GM21381 (cell line): Measurements from ENCODE around the gene PNPLA3.
A peak's percentile ranks its signal among the peaks of the same experiment; 100 is the strongest.

Source experiments
- ATAC-seq: cut with Tn5 transposase; IDR thresholded peaks from one replicate; pipeline ENCODE4 v1.9.1; 2021; ENCODE audit warnings: mild to moderate bottlenecking, moderate library complexity; ENCODE audit not compliant: unreplicated experiment

Gene PNPLA3

DNA sequence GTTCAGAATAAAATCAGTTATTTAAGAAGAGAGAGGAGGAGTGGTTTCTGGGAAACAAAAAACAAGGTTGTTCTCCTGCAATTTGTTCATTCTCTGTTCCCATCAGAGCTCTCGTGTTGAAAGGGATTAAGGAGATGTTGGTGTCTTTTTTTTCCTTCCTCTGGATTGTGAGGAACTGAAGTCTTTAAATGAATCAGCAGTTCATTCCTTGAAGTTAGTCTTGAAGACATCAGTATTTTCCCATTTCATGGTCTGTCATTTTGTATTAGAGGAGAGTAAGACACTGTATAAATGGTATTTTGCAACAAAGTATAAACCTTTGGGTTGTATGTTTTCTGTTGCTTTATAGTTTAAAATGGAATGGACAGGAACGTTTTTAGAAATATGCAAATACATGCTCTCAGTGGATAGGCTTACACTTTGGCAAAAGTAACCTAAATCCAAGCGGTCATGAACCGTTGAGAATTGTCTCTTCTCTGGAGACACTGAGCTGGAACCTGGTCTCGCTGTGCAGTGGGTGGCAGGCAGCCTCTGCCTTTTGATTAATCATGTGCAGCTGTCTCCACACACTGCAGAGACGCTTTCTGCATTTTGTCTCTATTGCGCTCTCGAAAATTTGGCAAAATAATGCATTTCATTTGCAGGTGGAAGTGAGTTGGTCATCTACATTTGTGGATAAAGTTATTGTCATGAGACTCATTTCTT, 64.7 kb downstream of the PNPLA3 start:
- no peak for ATAC-seq

DNA sequence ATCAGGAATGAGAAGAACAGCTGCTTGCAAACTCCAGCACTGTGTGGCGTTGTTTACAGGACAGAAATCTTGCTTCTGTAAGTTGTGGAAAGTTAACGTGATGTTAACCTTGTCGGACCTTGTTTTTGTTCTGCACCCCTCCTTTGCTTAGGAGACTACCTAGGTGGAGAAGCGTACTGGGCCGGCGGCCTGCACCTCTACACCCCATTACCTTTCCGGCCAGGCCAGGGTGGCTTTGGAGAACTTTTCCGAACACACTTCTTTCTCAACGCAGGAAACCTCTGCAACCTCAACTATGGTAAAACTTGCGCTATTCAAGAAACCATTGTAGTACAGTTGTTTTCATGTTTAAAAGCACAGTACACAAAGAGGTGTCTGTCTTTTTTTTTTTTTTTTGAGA, 65.4 kb downstream of the PNPLA3 start:
- ATAC-seq, result no peak

GRCh38 chr22:43990044-43990443, 66.4 kb downstream of the PNPLA3 start:
- no peak for ATAC-seq

DNA sequence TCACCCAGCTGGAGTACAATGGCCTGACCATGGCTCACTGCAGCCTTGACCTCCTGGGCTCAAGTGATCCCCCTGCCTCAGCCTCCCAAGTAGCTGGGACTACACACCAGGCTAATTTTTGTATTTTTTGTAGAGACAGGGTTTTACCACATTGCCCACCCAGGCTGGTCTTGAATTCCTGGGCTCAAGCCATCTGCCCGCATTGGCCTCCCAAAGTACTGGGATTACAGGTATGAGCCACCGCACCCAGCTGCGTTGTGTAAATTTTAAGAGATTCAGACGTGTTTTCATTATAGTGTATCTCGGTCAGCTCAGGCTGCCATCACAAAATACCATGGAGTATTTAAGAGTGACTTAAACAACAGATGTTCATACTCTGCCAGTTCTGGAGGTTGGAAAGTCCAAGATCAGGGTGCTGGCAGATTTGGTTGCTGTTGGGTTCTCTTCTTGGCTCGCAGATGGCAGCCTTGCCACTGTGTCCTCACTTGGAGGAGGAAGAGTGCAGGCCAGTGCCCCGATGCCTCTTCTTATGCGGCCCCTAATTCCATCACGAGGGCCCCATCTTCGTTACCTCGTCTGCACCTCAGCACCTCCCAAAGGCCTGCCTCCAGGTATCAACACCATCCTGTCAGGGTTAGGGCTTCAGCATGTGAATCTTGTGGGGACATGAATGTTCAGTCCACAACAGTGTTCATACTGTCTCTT, 67.9 kb downstream of the PNPLA3 start:
- no peak for ATAC-seq

GRCh38 chr22:43992331-43992821, 68.8 kb downstream of the PNPLA3 start:
- ATAC-seq, result no peak

- no peak for ATAC-seq
These were observed 69.6 kb downstream of the PNPLA3 start for GRCh38 chr22:43993072-43993760.

- no peak for ATAC-seq
These were observed 70.4 kb downstream of the PNPLA3 start for GRCh38 chr22:43994006-43994405.

DNA sequence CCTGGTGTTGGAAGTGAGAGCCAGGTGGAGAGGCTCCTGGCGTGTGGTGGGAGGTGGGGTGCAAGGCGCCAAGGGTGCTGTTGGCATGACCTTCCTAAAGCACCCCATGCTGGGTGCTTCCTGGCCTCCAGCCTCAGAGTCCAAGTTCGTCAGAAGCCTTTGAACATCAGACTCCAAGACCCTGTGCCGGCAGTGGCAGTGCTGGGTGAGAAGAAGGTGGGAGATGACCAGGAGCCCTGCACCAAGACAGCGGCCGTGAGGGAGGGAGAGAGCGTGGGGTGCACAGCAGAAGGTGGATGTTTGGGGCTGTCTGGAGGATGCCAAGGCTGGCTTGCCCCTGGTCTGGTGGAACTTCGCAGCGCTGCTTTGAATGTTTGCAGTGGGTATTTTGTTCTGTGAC, 70.8 kb downstream of the PNPLA3 start:
- ATAC-seq, result no peak

- no peak for ATAC-seq
These were observed 71.6 kb downstream of the PNPLA3 start for GRCh38 chr22:43995057-43995685.

- ATAC-seq, result no peak
These were observed 72.2 kb downstream of the PNPLA3 start for GRCh38 chr22:43995798-43996169.

- peak; percentile 72 for ATAC-seq
These were observed 72.8 kb downstream of the PNPLA3 start for GRCh38 chr22:43996170-43996980.

GRCh38 chr22:43996981-43997265, 73.3 kb downstream of the PNPLA3 start:
- ATAC-seq, result no peak
